AG09319 (cell line): Measurements from ENCODE around the gene KLHDC7A.
"Not testable (repeated sequence)": the region's sequence is repeated elsewhere in the genome, so short reads cannot be mapped to it uniquely, and the experiment has no call there.

Source experiments
- DNase-seq: peaks from one replicate; pipeline ENCODE4 v3.0.0-alpha.2; 2010; ENCODE audit warnings: low read depth; ENCODE audit errors: extremely low read depth
- CTCF ChIP-seq: IDR thresholded peaks from 2 replicates; pipeline ENCODE4 v1.5.1; 2011; ENCODE audit warnings: low read depth, mild to moderate bottlenecking, inconsistent platforms, low read length, moderate library complexity

Gene KLHDC7A

GRCh38 chr1:18447509-18448220 is 33.1 kb upstream of the KLHDC7A start:
- no peak for DNase-seq
- no peak for TF ChIP-seq CTCF

- TF ChIP-seq CTCF, result no peak
Measured at GRCh38 chr1:18448889-18449288, 31.8 kb upstream of the KLHDC7A start.

GRCh38 chr1:18452550-18452949 is 28.2 kb upstream of the KLHDC7A start:
- DNase-seq, result no peak
- TF ChIP-seq CTCF, result no peak

More at GRCh38 chr1:18448889-18449288, 31.8 kb upstream of the KLHDC7A start:
- DNase-seq, result no peak

- TF ChIP-seq CTCF, result no peak
- DNase-seq, result no peak
Measured at GRCh38 chr1:18458133-18459092, 22.3 kb upstream of the KLHDC7A start.

- DNase-seq, result no peak
- TF ChIP-seq CTCF, result no peak
Measured at GRCh38 chr1:18461656-18462055, 19.1 kb upstream of the KLHDC7A start.

- not testable (repeated sequence) for DNase-seq
Measured at GRCh38 chr1:18462517-18462916, 18.2 kb upstream of the KLHDC7A start.

GRCh38 chr1:18463063-18463462 is 17.7 kb upstream of the KLHDC7A start:
- no peak for TF ChIP-seq CTCF
- DNase-seq, result no peak
